ENCODE data around the gene BRCC3.

BRCC3 gene

GRCh38 chrX:155031657-155032056 is 39.7 kb upstream of the BRCC3 start:
- H2BK5ac ChIP-seq (ENCODE audit: low read depth, low read length, poor library complexity): no peak overlapping the region
- H3K4me1 ChIP-seq (ENCODE audit: control insufficient read depth in 1 of 2, insufficient read depth in 2 of 2, low read length in 2 of 2): no peaks in the 10 kb centered on the region
- no peak overlapping the region for H2AFZ ChIP-seq (ENCODE audit: insufficient read depth, low read length, poor library complexity)
- H2BK120ac ChIP-seq (ENCODE audit: insufficient read depth, low read length, poor library complexity): no peak overlapping the region
- no peak overlapping the region for H3K4me2 ChIP-seq (ENCODE audit: low read length)
- H3K4ac ChIP-seq (ENCODE audit: low read depth, low read length): no peak overlapping the region
- no peak overlapping the region for H2BK12ac ChIP-seq (ENCODE audit: low read length)
- peaks cover 5% of the 10 kb centered on the region for H3K79me1 ChIP-seq (ENCODE audit: low read length)
- no peak overlapping the region for H3K23ac ChIP-seq (ENCODE audit: low read length)
- H3K14ac ChIP-seq (ENCODE audit: low read length): no peak overlapping the region
- no peak overlapping the region for H3K27ac ChIP-seq (ENCODE audit: low read depth, low read length)
- H3K79me2 ChIP-seq (ENCODE audit: control insufficient read depth, insufficient read depth, low read length, poor library complexity): peaks cover 5% of the 10 kb centered on the region
- no peak overlapping the region for H4K91ac ChIP-seq (ENCODE audit: low read depth, low read length)
- H3K9ac ChIP-seq (ENCODE audit: low read length): no peak overlapping the region
- H3K4me3 ChIP-seq (ENCODE audit: low read depth, low read length): no peak overlapping the region
- H3K18ac ChIP-seq (ENCODE audit: low read length): no peak overlapping the region
- no peak overlapping the region for H4K8ac ChIP-seq (ENCODE audit: low read depth, low read length)
- H4K12ac ChIP-seq (ENCODE audit: low read depth, low read length): no peak overlapping the region
- no peaks in the 10 kb centered on the region for H3K9me3 ChIP-seq (ENCODE audit: insufficient read depth, low read depth, low read length)
- no peaks in the 10 kb centered on the region for H3K36me3 ChIP-seq (ENCODE audit: control insufficient read depth in 1 of 2, insufficient read depth in 2 of 2, low read length in 2 of 2)
- no CpG with 5 or more reads among the region's 5 CpGs for WGBS (ENCODE audit: extremely low coverage, insufficient coverage, insufficient read length)
- no peaks in the 10 kb centered on the region for H3K27me3 ChIP-seq (ENCODE audit: insufficient read depth, low read length)
- H2AK5ac ChIP-seq (ENCODE audit: low read length): no peak overlapping the region
- no peak for DNase-seq

GRCh38 chrX:155035688-155036087 is 35.6 kb upstream of the BRCC3 start:
- Histone ChIP-seq H3K4me1 (ENCODE audit: control insufficient read depth in 1 of 2, insufficient read depth in 2 of 2, low read length in 2 of 2) (no peaks in the 10 kb centered on the region), H3K4me3 (ENCODE audit: low read depth, low read length) (no peak overlapping the region), H3K18ac (ENCODE audit: low read length) (no peak overlapping the region), H2AFZ (ENCODE audit: insufficient read depth, low read length, poor library complexity) (no peak overlapping the region), H3K36me3 (ENCODE audit: control insufficient read depth in 1 of 2, insufficient read depth in 2 of 2, low read length in 2 of 2) (no peaks in the 10 kb centered on the region), H4K91ac (ENCODE audit: low read depth, low read length) (no peak overlapping the region), H3K9ac (ENCODE audit: low read length) (no peak overlapping the region), H3K23ac (ENCODE audit: low read length) (no peak overlapping the region), H3K27me3 (ENCODE audit: insufficient read depth, low read length) (no peaks in the 10 kb centered on the region), H3K14ac (ENCODE audit: low read length) (no peak overlapping the region), H2BK12ac (ENCODE audit: low read length) (no peak overlapping the region), H3K27ac (ENCODE audit: low read depth, low read length) (no peak overlapping the region), H3K9me3 (ENCODE audit: insufficient read depth, low read depth, low read length) (no peaks in the 10 kb centered on the region), H3K4me2 (ENCODE audit: low read length) (no peak overlapping the region), H2BK120ac (ENCODE audit: insufficient read depth, low read length, poor library complexity) (no peak overlapping the region), H4K12ac (ENCODE audit: low read depth, low read length) (no peak overlapping the region), H2AK5ac (ENCODE audit: low read length) (no peak overlapping the region), H3K4ac (ENCODE audit: low read depth, low read length) (no peak overlapping the region), H3K79me1 (ENCODE audit: low read length) (no peaks in the 10 kb centered on the region), H2BK5ac (ENCODE audit: low read depth, low read length, poor library complexity) (no peak overlapping the region), H4K8ac (ENCODE audit: low read depth, low read length) (no peak overlapping the region), H3K79me2 (ENCODE audit: control insufficient read depth, insufficient read depth, low read length, poor library complexity) (no peaks in the 10 kb centered on the region)
- WGBS (ENCODE audit: extremely low coverage, insufficient coverage, insufficient read length): no CpG with 5 or more reads among the region's 4 CpGs
- DNase-seq: no peak

- no peak for DNase-seq
- H3K36me3 ChIP-seq (ENCODE audit: control insufficient read depth in 1 of 2, insufficient read depth in 2 of 2, low read length in 2 of 2): peaks cover 2 to 4% of the 10 kb centered on the region in 2 experiments
- no peak overlapping the region for H4K91ac ChIP-seq (ENCODE audit: low read depth, low read length)
- H3K27me3 ChIP-seq (ENCODE audit: insufficient read depth, low read length): no peaks in the 10 kb centered on the region
- no peaks in the 10 kb centered on the region for H3K9me3 ChIP-seq (ENCODE audit: insufficient read depth, low read depth, low read length)
- no peak overlapping the region for H3K27ac ChIP-seq (ENCODE audit: low read depth, low read length)
- no peaks in the 10 kb centered on the region for H3K79me1 ChIP-seq (ENCODE audit: low read length)
- no peak overlapping the region for H2BK120ac ChIP-seq (ENCODE audit: insufficient read depth, low read length, poor library complexity)
- H3K23ac ChIP-seq (ENCODE audit: low read length): no peak overlapping the region
- no peak overlapping the region for H2BK12ac ChIP-seq (ENCODE audit: low read length)
- H3K9ac ChIP-seq (ENCODE audit: low read length): no peak overlapping the region
- no peak overlapping the region for H2AFZ ChIP-seq (ENCODE audit: insufficient read depth, low read length, poor library complexity)
- no peak overlapping the region for H3K4me3 ChIP-seq (ENCODE audit: low read depth, low read length)
- H3K4ac ChIP-seq (ENCODE audit: low read depth, low read length): no peak overlapping the region
- H4K8ac ChIP-seq (ENCODE audit: low read depth, low read length): no peak overlapping the region
- H3K79me2 ChIP-seq (ENCODE audit: control insufficient read depth, insufficient read depth, low read length, poor library complexity): no peaks in the 10 kb centered on the region
- no peak overlapping the region for H2AK5ac ChIP-seq (ENCODE audit: low read length)
- no peaks in the 10 kb centered on the region for H3K4me1 ChIP-seq (ENCODE audit: control insufficient read depth in 1 of 2, insufficient read depth in 2 of 2, low read length in 2 of 2)
- no CpG with 5 or more reads among the region's 6 CpGs for WGBS (ENCODE audit: extremely low coverage, insufficient coverage, insufficient read length)
- no peak overlapping the region for H2BK5ac ChIP-seq (ENCODE audit: low read depth, low read length, poor library complexity)
- no peak overlapping the region for H3K4me2 ChIP-seq (ENCODE audit: low read length)
- no peak overlapping the region for H3K14ac ChIP-seq (ENCODE audit: low read length)
- H3K18ac ChIP-seq (ENCODE audit: low read length): no peak overlapping the region
- H4K12ac ChIP-seq (ENCODE audit: low read depth, low read length): no peak overlapping the region
Observed at GRCh38 chrX:155046129-155046810, 25.0 kb upstream of the BRCC3 start.

- WGBS (ENCODE audit: extremely low coverage, insufficient coverage, insufficient read length): no CpG with 5 or more reads among the region's 5 CpGs
- Histone ChIP-seq H3K27me3 (ENCODE audit: insufficient read depth, low read length) (no peaks in the 10 kb centered on the region), H3K23ac (ENCODE audit: low read length) (no peak overlapping the region), H3K14ac (ENCODE audit: low read length) (no peak overlapping the region), H4K8ac (ENCODE audit: low read depth, low read length) (no peak overlapping the region), H3K27ac (ENCODE audit: low read depth, low read length) (no peak overlapping the region), H3K18ac (ENCODE audit: low read length) (no peak overlapping the region), H2BK120ac (ENCODE audit: insufficient read depth, low read length, poor library complexity) (no peak overlapping the region), H4K12ac (ENCODE audit: low read depth, low read length) (no peak overlapping the region), H2BK5ac (ENCODE audit: low read depth, low read length, poor library complexity) (no peak overlapping the region), H3K4ac (ENCODE audit: low read depth, low read length) (no peak overlapping the region), H3K79me2 (ENCODE audit: control insufficient read depth, insufficient read depth, low read length, poor library complexity) (no peaks in the 10 kb centered on the region), H3K9ac (ENCODE audit: low read length) (no peak overlapping the region), H3K9me3 (ENCODE audit: insufficient read depth, low read depth, low read length) (no peaks in the 10 kb centered on the region), H3K36me3 (ENCODE audit: control insufficient read depth in 1 of 2, insufficient read depth in 2 of 2, low read length in 2 of 2) (peaks cover 2 to 6% of the 10 kb centered on the region in 2 experiments), H2BK12ac (ENCODE audit: low read length) (no peak overlapping the region), H3K4me2 (ENCODE audit: low read length) (no peak overlapping the region), H3K4me3 (ENCODE audit: low read depth, low read length) (no peak overlapping the region), H4K91ac (ENCODE audit: low read depth, low read length) (no peak overlapping the region), H2AFZ (ENCODE audit: insufficient read depth, low read length, poor library complexity) (no peak overlapping the region), H3K79me1 (ENCODE audit: low read length) (no peaks in the 10 kb centered on the region), H3K4me1 (ENCODE audit: control insufficient read depth in 1 of 2, insufficient read depth in 2 of 2, low read length in 2 of 2) (no peaks in the 10 kb centered on the region), H2AK5ac (ENCODE audit: low read length) (no peak overlapping the region)
- DNase-seq: no peak
Observed at GRCh38 chrX:155046811-155047528, 24.3 kb upstream of the BRCC3 start.
